HEK293T (cell line): Measurements from ENCODE around the gene EIF2A.

Experiments
- CTCF ChIA-PET: fragments of 350-600 bp; formaldehyde crosslinking; extraction: SDS; loops from one replicate; lab custom pipeline; 2021; ENCODE audit warnings: antibody characterized with exemption, inconsistent platforms; lab: Yijun Ruan, JAX
- POLR2A ChIA-PET: fragments of 350-600 bp; formaldehyde crosslinking; extraction: SDS; loops from one replicate; lab custom pipeline; 2020; ENCODE audit warnings: antibody characterized with exemption, inconsistent platforms; lab: Yijun Ruan, JAX
- DNase-seq: peaks from one replicate; pipeline ENCODE4 v3.0.0; 2012; ENCODE audit warnings: mixed read lengths; ENCODE audit errors: extremely low spot score
- ARNT ChIP-seq: fragments of 450-650 bp; IDR thresholded peaks from 2 replicates; pipeline ENCODE4 v1.6.1; 2017; ENCODE audit warnings: mild to moderate bottlenecking
- BHLHE40 ChIP-seq: fragments of 450-650 bp; IDR thresholded peaks from 2 replicates; pipeline ENCODE4 v1.6.1; 2016; ENCODE audit warnings: mild to moderate bottlenecking, moderate library complexity, borderline replicate concordance
- CTBP1 ChIP-seq: fragments of 450-650 bp; IDR thresholded peaks from 2 replicates; pipeline ENCODE4 v1.6.1; 2016; ENCODE audit warnings: borderline replicate concordance
- ELF4 ChIP-seq: fragments of 450-650 bp; IDR thresholded peaks from 2 replicates; pipeline ENCODE4 v1.6.1; 2017; ENCODE audit warnings: antibody characterized with exemption
- FOXA1 ChIP-seq: fragments of 450-650 bp; IDR thresholded peaks from 2 replicates; pipeline ENCODE4 v1.6.1; 2016; ENCODE audit warnings: mild to moderate bottlenecking
- FOXK2 ChIP-seq: fragments of 450-650 bp; IDR thresholded peaks from 2 replicates; pipeline ENCODE4 v1.6.1; 2016; ENCODE audit warnings: mild to moderate bottlenecking
- FOXM1 ChIP-seq: fragments of 450-650 bp; IDR thresholded peaks from 2 replicates; pipeline ENCODE4 v1.6.1; 2017; ENCODE audit warnings: mild to moderate bottlenecking, borderline replicate concordance
- HDGF ChIP-seq: fragments of 450-650 bp; IDR thresholded peaks from 2 replicates; pipeline ENCODE4 v1.6.1; 2017; ENCODE audit warnings: antibody characterized with exemption, borderline replicate concordance
- L3MBTL2 ChIP-seq: fragments of 450-650 bp; conservative IDR thresholded peaks from 2 replicates; pipeline ENCODE4 v1.6.1; 2016; ENCODE audit warnings: mild to moderate bottlenecking
- LEF1 ChIP-seq: fragments of 450-650 bp; IDR thresholded peaks from 2 replicates; pipeline ENCODE4 v1.6.1; 2017; ENCODE audit warnings: mild to moderate bottlenecking, borderline replicate concordance
- NFRKB ChIP-seq: fragments of 450-650 bp; IDR thresholded peaks from 2 replicates; pipeline ENCODE4 v1.6.1; 2016; ENCODE audit warnings: mild to moderate bottlenecking, moderate library complexity
- PKNOX1 ChIP-seq: fragments of 450-650 bp; IDR thresholded peaks from 2 replicates; pipeline ENCODE4 v1.6.1; 2016
- SP1 ChIP-seq: fragments of 450-650 bp; IDR thresholded peaks from 2 replicates; pipeline ENCODE4 v1.6.1; 2017
- SUZ12 ChIP-seq: fragments of 450-650 bp; IDR thresholded peaks from 2 replicates; pipeline ENCODE4 v1.6.1; 2016; ENCODE audit warnings: mild to moderate bottlenecking
- TARDBP ChIP-seq: fragments of 450-650 bp; IDR thresholded peaks from 2 replicates; pipeline ENCODE4 v1.6.1; 2016
- ZNF384 ChIP-seq: fragments of 450-650 bp; IDR thresholded peaks from 2 replicates; pipeline ENCODE4 v1.6.1; 2016

Gene EIF2A

GRCh38 chr3:150528354-150528797, 18.2 kb upstream of the EIF2A start:
- TF ChIP-seq NFRKB (no peak), CTBP1 (no peak), FOXA1 (no peak), TARDBP (no peak), FOXK2 (no peak), PKNOX1 (no peak), L3MBTL2 (no peak), BHLHE40 (no peak), SUZ12 (no peak), ARNT (no peak), HDGF (no peak), ZNF384 (no peak), SP1 (no peak), ELF4 (no peak), LEF1 (no peak), FOXM1 (no peak)
- DNase-seq, result no peak
- POLR2A ChIA-PET, result no interaction called here
- CTCF ChIA-PET, result interaction anchor here (0.6 to 1.0 kb wide), 2 partner anchors 10 to 506 kb away, joined by 3 to 4 read pairs; no protein-coding TSS in a partner anchor

- POLR2A ChIA-PET, result no interaction called here
- no peak for DNase-seq
- CTCF ChIA-PET, result no interaction called here
- TF ChIP-seq LEF1 (no peak), HDGF (no peak), PKNOX1 (no peak), TARDBP (no peak), FOXM1 (no peak), BHLHE40 (no peak), CTBP1 (no peak), NFRKB (no peak), FOXK2 (no peak), L3MBTL2 (no peak), ELF4 (no peak), SUZ12 (no peak)
Measured at GRCh38 chr3:150531775-150532174, 14.8 kb upstream of the EIF2A start.

GRCh38 chr3:150535204-150535603, 11.4 kb upstream of the EIF2A start:
- TF ChIP-seq SP1 (no peak), ARNT (no peak), SUZ12 (no peak), TARDBP (no peak), CTBP1 (no peak), LEF1 (no peak), NFRKB (no peak), PKNOX1 (no peak), BHLHE40 (no peak), FOXM1 (no peak), FOXK2 (no peak), ELF4 (no peak), FOXA1 (no peak), HDGF (no peak), L3MBTL2 (no peak), ZNF384 (no peak)
- ChIA-PET POLR2A (no interaction called here), CTCF (no interaction called here)
- no peak for DNase-seq

GRCh38 chr3:150538324-150539208, 8.0 kb upstream of the EIF2A start:
- ChIA-PET POLR2A (no interaction called here), CTCF (interaction anchor here (0.6 to 1.4 kb wide), 3 partner anchors 10 to 612 kb away, joined by 3 to 4 read pairs (median 3); no protein-coding TSS in a partner anchor)

More at GRCh38 chr3:150538324-150539208, 8.0 kb upstream of the EIF2A start:
- TF ChIP-seq SP1 (no peak), ARNT (no peak), TARDBP (no peak), CTBP1 (no peak), ZNF384 (no peak), FOXK2 (no peak), NFRKB (no peak), PKNOX1 (no peak), L3MBTL2 (no peak), BHLHE40 (no peak), LEF1 (no peak)
- DNase-seq, result no peak
